ENCODE measurements around the gene MGAT5B. TPM values are rescaled to one million over a fixed set of nuclear protein-coding genes. Genes with fewer than 3 reads are reported as not detected.
"Not testable (repeated sequence)": the region's sequence is repeated elsewhere in the genome, so short reads cannot be mapped to it uniquely, and the experiment has no call there.

MGAT5B gene
- total RNA-seq, 1 donor from 2014 or later, result 6.3 TPM

- Mint-ChIP-seq H3K36me3 (ENCODE audit: low read depth, unreplicated experiment) (no peaks in the 10 kb centered on the region), H3K27me3 (ENCODE audit: low read depth, unreplicated experiment) (peaks cover 61% of the 10 kb centered on the region), H3K4me1 (ENCODE audit: low read depth, unreplicated experiment) (no peaks in the 10 kb centered on the region), H3K9me3 (ENCODE audit: unreplicated experiment) (no peaks in the 10 kb centered on the region), H3K4me3 (ENCODE audit: unreplicated experiment) (peak overlapping the region; percentile 79), H3K27ac (ENCODE audit: unreplicated experiment) (no peak overlapping the region)
- Histone ChIP-seq H3K79me2 (ENCODE audit: insufficient read depth, low read length) (no peaks in the 10 kb centered on the region), H3K27me3 (ENCODE audit: insufficient read depth, low read length) (peaks cover 12% of the 10 kb centered on the region), H3K4me2 (ENCODE audit: low read length) (peak overlapping the region; percentile 95), H3K4me3 (ENCODE audit: insufficient read depth, low read depth, low read length) (peak overlapping the region; percentile 46), H3K36me3 (ENCODE audit: insufficient read depth, low read length) (no peaks in the 10 kb centered on the region), H3K9ac (ENCODE audit: low read length) (peak overlapping the region; percentile 61), H3K4me1 (ENCODE audit: insufficient read depth, low read length) (peaks cover 9% of the 10 kb centered on the region), H4K20me1 (ENCODE audit: insufficient read depth, low read length) (no peaks in the 10 kb centered on the region), H3K27ac (ENCODE audit: low read depth, low read length) (no peak overlapping the region), H2AFZ (ENCODE audit: low read depth, low read length) (peak overlapping the region; percentile 76), H3K9me3 (ENCODE audit: insufficient read depth, low read depth, low read length) (no peaks in the 10 kb centered on the region)
- no peak for TF ChIP-seq CTCF (IDR thresholded peaks at IDR 0.05; ENCODE audit: insufficient read depth, low read depth, low read length)
- TF ChIP-seq EZH2 (IDR thresholded peaks at IDR 0.05; ENCODE audit: insufficient read depth, low read length), result no peak
- FAIRE-seq (no peak), DNase-seq (ENCODE audit: low read depth) (peak; percentile 30)
These were observed 101.5 kb downstream of the MGAT5B start for GRCh38 chr17:76969598-76970172.

GRCh38 chr17:76970228-76970627, 102.0 kb downstream of the MGAT5B start:
- H3K27ac Mint-ChIP-seq (ENCODE audit: unreplicated experiment); H3K9me3 ChIP-seq (ENCODE audit: insufficient read depth, low read depth, low read length); H3K4me3 Mint-ChIP-seq (ENCODE audit: unreplicated experiment); H3K79me2 ChIP-seq (ENCODE audit: insufficient read depth, low read length); DNase-seq (ENCODE audit: low read depth); H3K9ac ChIP-seq (ENCODE audit: low read length); H3K4me1 Mint-ChIP-seq (ENCODE audit: low read depth, unreplicated experiment); H2AFZ ChIP-seq (ENCODE audit: low read depth, low read length); H3K9me3 Mint-ChIP-seq (ENCODE audit: unreplicated experiment); H4K20me1 ChIP-seq (ENCODE audit: insufficient read depth, low read length); FAIRE-seq; H3K4me1 ChIP-seq (ENCODE audit: insufficient read depth, low read length); H3K36me3 ChIP-seq (ENCODE audit: insufficient read depth, low read length); H3K4me2 ChIP-seq (ENCODE audit: low read length); H3K36me3 Mint-ChIP-seq (ENCODE audit: low read depth, unreplicated experiment); H3K27ac ChIP-seq (ENCODE audit: low read depth, low read length); H3K4me3 ChIP-seq (ENCODE audit: insufficient read depth, low read depth, low read length): not testable (repeated sequence)
- H3K27me3 Mint-ChIP-seq (ENCODE audit: low read depth, unreplicated experiment), result peaks cover 59% of the 10 kb centered on the region
- peaks cover 12% of the 10 kb centered on the region for H3K27me3 ChIP-seq (ENCODE audit: insufficient read depth, low read length)

- H3K27me3 ChIP-seq (ENCODE audit: insufficient read depth, low read length), result peaks cover 11% of the 10 kb centered on the region
- no peak overlapping the region for H3K4me3 ChIP-seq (ENCODE audit: insufficient read depth, low read depth, low read length)
- no peaks in the 10 kb centered on the region for H3K79me2 ChIP-seq (ENCODE audit: insufficient read depth, low read length)
- H4K20me1 ChIP-seq (ENCODE audit: insufficient read depth, low read length), result no peaks in the 10 kb centered on the region
- Mint-ChIP-seq H3K4me1 (ENCODE audit: low read depth, unreplicated experiment) (no peaks in the 10 kb centered on the region), H3K36me3 (ENCODE audit: low read depth, unreplicated experiment) (no peaks in the 10 kb centered on the region), H3K27ac (ENCODE audit: unreplicated experiment) (no peak overlapping the region), H3K4me3 (ENCODE audit: unreplicated experiment) (no peak overlapping the region), H3K9me3 (ENCODE audit: unreplicated experiment) (peaks cover 6% of the 10 kb centered on the region), H3K27me3 (ENCODE audit: low read depth, unreplicated experiment) (peaks cover 55% of the 10 kb centered on the region)
- DNase-seq (ENCODE audit: low read depth) (no peak), FAIRE-seq (no peak)
- H3K4me2 ChIP-seq (ENCODE audit: low read length), result no peak overlapping the region
- no peak overlapping the region for H3K27ac ChIP-seq (ENCODE audit: low read depth, low read length)
- H3K4me1 ChIP-seq (ENCODE audit: insufficient read depth, low read length), result peaks cover 9% of the 10 kb centered on the region
- TF ChIP-seq EZH2 (IDR thresholded peaks at IDR 0.05; ENCODE audit: insufficient read depth, low read length) (no peak), CTCF (IDR thresholded peaks at IDR 0.05; ENCODE audit: insufficient read depth, low read depth, low read length) (no peak)
- no peak overlapping the region for H3K9ac ChIP-seq (ENCODE audit: low read length)
- H2AFZ ChIP-seq (ENCODE audit: low read depth, low read length), result no peak overlapping the region
- no peaks in the 10 kb centered on the region for H3K9me3 ChIP-seq (ENCODE audit: insufficient read depth, low read depth, low read length)
- no peaks in the 10 kb centered on the region for H3K36me3 ChIP-seq (ENCODE audit: insufficient read depth, low read length)
These were observed 103.9 kb downstream of the MGAT5B start for GRCh38 chr17:76972046-76972641.

Data from astrocyte (in vitro differentiated cells and primary cell).